ENCODE data around the gene ASPSCR1. TPM values are rescaled to one million over a fixed set of nuclear protein-coding genes. Genes with fewer than 3 reads are reported as not detected.
A peak's percentile ranks its signal among the peaks of the same experiment; 100 is the strongest.

The ASPSCR1 gene
- total and polyA plus RNA-seq, 2 of the 13 experiments (the other 11 are each of a cell fraction or from before 2014, with no cell fraction given) = 274 to 314 TPM

DNA sequence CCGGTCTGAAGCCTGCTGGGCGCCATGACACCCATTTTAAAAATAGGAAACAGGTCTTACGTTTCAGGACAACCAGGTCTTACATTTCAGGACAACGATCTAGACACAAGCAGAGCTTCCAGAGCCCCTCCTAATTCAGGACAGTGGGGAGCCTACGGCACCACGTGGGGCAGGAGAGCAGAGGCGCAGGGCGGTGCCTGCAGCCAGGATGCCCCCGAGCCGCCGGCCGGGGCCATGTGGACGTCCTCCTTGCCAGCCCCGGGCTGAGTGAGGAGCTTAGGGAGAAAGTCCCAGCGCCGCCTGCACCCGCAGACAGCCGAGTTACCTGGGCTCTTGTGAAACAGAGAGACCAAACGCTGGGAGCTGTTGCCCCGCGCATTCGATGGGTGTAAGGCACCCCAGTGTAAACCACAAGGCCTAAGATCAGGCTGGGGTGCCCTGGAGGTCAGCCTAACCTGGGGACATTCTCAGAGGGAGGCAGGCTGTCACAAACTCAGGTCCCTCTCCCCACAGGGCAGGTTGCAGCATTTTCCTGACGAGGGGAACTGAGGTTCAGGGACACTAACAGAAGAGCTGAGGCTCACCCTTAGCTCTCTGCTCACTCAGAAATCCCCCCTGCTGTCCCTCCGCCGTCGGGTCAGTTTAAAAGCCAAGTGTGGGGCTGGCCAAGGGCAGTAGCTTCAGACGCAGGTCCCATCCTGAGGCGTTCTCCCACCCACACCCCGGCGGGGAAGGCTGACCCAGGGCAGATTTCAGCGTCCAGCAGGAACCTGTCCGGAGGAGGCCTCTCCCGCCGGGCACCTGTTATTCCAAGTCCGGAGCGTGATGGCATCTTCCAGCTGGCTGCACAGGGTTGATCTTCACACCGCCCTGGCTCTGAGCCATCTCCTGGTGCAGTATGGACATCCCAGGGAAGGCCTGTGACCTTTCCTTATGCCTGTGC, 14.7 kb upstream of the ASPSCR1 start (continued):
- TF ChIP-seq ZNF224 (CRISPR knock-in tag; IDR thresholded peaks at IDR 0.05) (0 out of 2 replicates have a peak, but pooled peaks have one; percentile 59), ZFY (CRISPR knock-in tag; IDR thresholded peaks at IDR 0.05) (no peak), ETV6 (CRISPR knock-in tag; conservative IDR thresholded peaks at IDR 0.05) (peak; percentile 56; the same call in 1 of the 2 replicates), HOXA9 (CRISPR knock-in tag; IDR thresholded peaks at IDR 0.05; ENCODE audit: borderline replicate concordance) (no peak), KAT7 (CRISPR knock-in tag; IDR thresholded peaks at IDR 0.05; ENCODE audit: borderline replicate concordance) (no peak), HES4 (CRISPR knock-in tag; IDR thresholded peaks at IDR 0.05; ENCODE audit: borderline replicate concordance) (peak; percentile 28; the same call in 1 of the 2 replicates), ZFX (CRISPR knock-in tag; IDR thresholded peaks at IDR 0.05; ENCODE audit: low read depth) (peak; percentile 45), ZMAT3 (CRISPR knock-in tag; conservative IDR thresholded peaks at IDR 0.05) (peak; percentile 25; the same call in 1 of the 2 replicates), HMG20B (CRISPR knock-in tag; conservative IDR thresholded peaks at IDR 0.05) (no peak), PHF20 (CRISPR knock-in tag; IDR thresholded peaks at IDR 0.05) (no peak), ARHGAP35 (CRISPR knock-in tag; IDR thresholded peaks at IDR 0.05; ENCODE audit: borderline replicate concordance) (no peak), IKZF4 (CRISPR knock-in tag; IDR thresholded peaks at IDR 0.05; ENCODE audit: borderline replicate concordance, low read depth, not compliant biosample characterization) (no peak), NR2C2 (CRISPR knock-in tag; IDR thresholded peaks at IDR 0.05; ENCODE audit: borderline replicate concordance) (0 out of 2 replicates have a peak, but pooled peaks have one; percentile 38), ZNF691 (CRISPR knock-in tag; IDR thresholded peaks at IDR 0.05; ENCODE audit: borderline replicate concordance, low read depth) (peak; percentile 41), TCF7L2 (IDR thresholded peaks at IDR 0.05; ENCODE audit: low read depth, low read length) (no peak), PAWR (CRISPR knock-in tag; IDR thresholded peaks at IDR 0.05; ENCODE audit: borderline replicate concordance) (peak; percentile 49; the same call in 1 of the 2 replicates), ZBTB38 (CRISPR knock-in tag; IDR thresholded peaks at IDR 0.05) (peak; percentile 23), ZNF850 (CRISPR knock-in tag; conservative IDR thresholded peaks at IDR 0.05) (no peak), SP4 (CRISPR knock-in tag; IDR thresholded peaks at IDR 0.05) (peak; percentile 60), EED (CRISPR knock-in tag; IDR thresholded peaks at IDR 0.05) (no peak), DNMT3B (CRISPR knock-in tag; conservative IDR thresholded peaks at IDR 0.05) (peak; percentile 66; the same call in 1 of the 2 replicates)
- TF ChIP-seq, protein P1, sequence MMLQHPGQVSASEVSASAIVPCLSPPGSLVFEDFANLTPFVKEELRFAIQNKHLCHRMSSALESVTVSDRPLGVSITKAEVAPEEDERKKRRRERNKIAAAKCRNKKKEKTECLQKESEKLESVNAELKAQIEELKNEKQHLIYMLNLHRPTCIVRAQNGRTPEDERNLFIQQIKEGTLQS (CRISPR knock-in tag; IDR thresholded peaks at IDR 0.05) = peak; percentile 10; the same call in 1 of the 2 replicates
- TF ChIP-seq, protein P2, sequence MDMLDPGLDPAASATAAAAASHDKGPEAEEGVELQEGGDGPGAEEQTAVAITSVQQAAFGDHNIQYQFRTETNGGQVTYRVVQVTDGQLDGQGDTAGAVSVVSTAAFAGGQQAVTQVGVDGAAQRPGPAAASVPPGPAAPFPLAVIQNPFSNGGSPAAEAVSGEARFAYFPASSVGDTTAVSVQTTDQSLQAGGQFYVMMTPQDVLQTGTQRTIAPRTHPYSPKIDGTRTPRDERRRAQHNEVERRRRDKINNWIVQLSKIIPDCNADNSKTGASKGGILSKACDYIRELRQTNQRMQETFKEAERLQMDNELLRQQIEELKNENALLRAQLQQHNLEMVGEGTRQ (IDR thresholded peaks at IDR 0.05; ENCODE audit: low read depth, low read length) = no peak
- TF ChIP-seq, protein P2 (CRISPR knock-in tag; IDR thresholded peaks at IDR 0.05; ENCODE audit: borderline replicate concordance) = no peak
